ENCODE data around the gene COG3.
"Not testable (repeated sequence)": the region's sequence is repeated elsewhere in the genome, so short reads cannot be mapped to it uniquely, and the experiment has no call there.

Gene COG3
- total RNA-seq: 133 to 144 reads per million in 2 donors

GRCh38 chr13:45464687-45465453 lies at the start of gene COG3:
Gene COG3, plus strand, starts transcription at chr13:45464939. Its CDS starts 98 bp downstream, at chr13:45465037.
- DNase-seq: peak; percentile 88

GRCh38 chr13:45415112-45415511 lies 49.6 kb upstream of the COG3 start:
- DNase-seq: no peak

GRCh38 chr13:45416516-45417128 lies 48.1 kb upstream of the COG3 start:
- DNase-seq: no peak

- peak; percentile 84 for DNase-seq
Measured at GRCh38 chr13:45417790-45418534, 46.8 kb upstream of the COG3 start, which contains the start of gene SLC25A30. Gene SLC25A30, minus strand, starts transcription at chr13:45418373. Its CDS starts 6,948 bp downstream, at chr13:45411425.

- not testable (repeated sequence) for DNase-seq
Measured at GRCh38 chr13:45419389-45419788, 45.4 kb upstream of the COG3 start.

- no peak for DNase-seq
Measured at GRCh38 chr13:45419945-45420344, 44.8 kb upstream of the COG3 start.

- no peak for DNase-seq
Measured at GRCh38 chr13:45422731-45423292, 41.9 kb upstream of the COG3 start.

- DNase-seq: not testable (repeated sequence)
Measured at GRCh38 chr13:45426056-45426841, 38.5 kb upstream of the COG3 start.

GRCh38 chr13:45432737-45433380 lies 31.9 kb upstream of the COG3 start:
- DNase-seq: no peak

GRCh38 chr13:45433381-45433790 lies 31.4 kb upstream of the COG3 start:
- DNase-seq: no peak

- no peak for DNase-seq
Measured at GRCh38 chr13:45434556-45435371, 30.0 kb upstream of the COG3 start.

- DNase-seq: no peak
Measured at GRCh38 chr13:45436332-45436731, 28.4 kb upstream of the COG3 start.

- DNase-seq: no peak
Measured at GRCh38 chr13:45436953-45437352, 27.8 kb upstream of the COG3 start.

- no peak for DNase-seq
Measured at GRCh38 chr13:45437947-45438346, 26.8 kb upstream of the COG3 start.

GRCh38 chr13:45439008-45439407 lies 25.7 kb upstream of the COG3 start:
- DNase-seq: no peak

GRCh38 chr13:45439781-45440462 lies 24.8 kb upstream of the COG3 start:
- no peak for DNase-seq

GRCh38 chr13:45441633-45442032 lies 23.1 kb upstream of the COG3 start:
- no peak for DNase-seq

GRCh38 chr13:45445053-45445452 lies 19.7 kb upstream of the COG3 start:
- no peak for DNase-seq

- DNase-seq: no peak
Measured at GRCh38 chr13:45446181-45446580, 18.6 kb upstream of the COG3 start.

- DNase-seq: no peak
Measured at GRCh38 chr13:45447050-45447661, 17.6 kb upstream of the COG3 start.

Data from activated gamma-delta T cell (primary cell).